ENCODE measurements around the gene CLPTM1.

CLPTM1 gene

GRCh38 chr19:45027371-45027770 is 72.2 kb downstream of the CLPTM1 start:
- no peak overlapping the region for H3K9ac ChIP-seq (ENCODE audit: low read depth, low read length)
- H3K4me3 ChIP-seq (ENCODE audit: low read depth, low read length): no peak overlapping the region
- no peaks in the 10 kb centered on the region for H3K9me3 ChIP-seq (ENCODE audit: control insufficient read depth, insufficient read depth, low read length)
- H3K4me1 ChIP-seq (ENCODE audit: control insufficient read depth, insufficient read depth, low read length): no peaks in the 10 kb centered on the region
- peaks cover 10% of the 10 kb centered on the region for H3K36me3 ChIP-seq (ENCODE audit: control insufficient read depth, insufficient read depth, low read length)
- no peaks in the 10 kb centered on the region for H3K27me3 ChIP-seq (ENCODE audit: control insufficient read depth, insufficient read depth, low read length)

- no peaks in the 10 kb centered on the region for H3K9me3 ChIP-seq (ENCODE audit: control insufficient read depth, insufficient read depth, low read length)
- no peaks in the 10 kb centered on the region for H3K27me3 ChIP-seq (ENCODE audit: control insufficient read depth, insufficient read depth, low read length)
- H3K9ac ChIP-seq (ENCODE audit: low read depth, low read length): no peak overlapping the region
- H3K36me3 ChIP-seq (ENCODE audit: control insufficient read depth, insufficient read depth, low read length): peaks cover 24% of the 10 kb centered on the region
- no peak overlapping the region for H3K4me3 ChIP-seq (ENCODE audit: low read depth, low read length)
- no peaks in the 10 kb centered on the region for H3K4me1 ChIP-seq (ENCODE audit: control insufficient read depth, insufficient read depth, low read length)
These were observed 75.6 kb downstream of the CLPTM1 start for GRCh38 chr19:45030825-45031224.

- Histone ChIP-seq H3K9ac (ENCODE audit: low read depth, low read length) (no peak overlapping the region), H3K36me3 (ENCODE audit: control insufficient read depth, insufficient read depth, low read length) (peaks cover 25% of the 10 kb centered on the region), H3K9me3 (ENCODE audit: control insufficient read depth, insufficient read depth, low read length) (no peaks in the 10 kb centered on the region), H3K27me3 (ENCODE audit: control insufficient read depth, insufficient read depth, low read length) (no peaks in the 10 kb centered on the region), H3K4me1 (ENCODE audit: control insufficient read depth, insufficient read depth, low read length) (no peaks in the 10 kb centered on the region), H3K4me3 (ENCODE audit: low read depth, low read length) (no peak overlapping the region)
These were observed 77.2 kb downstream of the CLPTM1 start for GRCh38 chr19:45032421-45032820.

- Histone ChIP-seq H3K27me3 (ENCODE audit: control insufficient read depth, insufficient read depth, low read length) (no peaks in the 10 kb centered on the region), H3K4me1 (ENCODE audit: control insufficient read depth, insufficient read depth, low read length) (peaks cover 6% of the 10 kb centered on the region), H3K4me3 (ENCODE audit: low read depth, low read length) (no peak overlapping the region), H3K36me3 (ENCODE audit: control insufficient read depth, insufficient read depth, low read length) (peaks cover 25% of the 10 kb centered on the region), H3K9ac (ENCODE audit: low read depth, low read length) (no peak overlapping the region), H3K9me3 (ENCODE audit: control insufficient read depth, insufficient read depth, low read length) (no peaks in the 10 kb centered on the region)
These were observed 80.6 kb downstream of the CLPTM1 start for GRCh38 chr19:45035755-45036154.

- Histone ChIP-seq H3K9me3 (ENCODE audit: control insufficient read depth, insufficient read depth, low read length) (no peaks in the 10 kb centered on the region), H3K9ac (ENCODE audit: low read depth, low read length) (no peak overlapping the region), H3K4me1 (ENCODE audit: control insufficient read depth, insufficient read depth, low read length) (peaks cover 6% of the 10 kb centered on the region), H3K36me3 (ENCODE audit: control insufficient read depth, insufficient read depth, low read length) (peaks cover 33% of the 10 kb centered on the region), H3K4me3 (ENCODE audit: low read depth, low read length) (no peak overlapping the region), H3K27me3 (ENCODE audit: control insufficient read depth, insufficient read depth, low read length) (no peaks in the 10 kb centered on the region)
These were observed 82.4 kb downstream of the CLPTM1 start for GRCh38 chr19:45037393-45038169.

- Histone ChIP-seq H3K9me3 (ENCODE audit: control insufficient read depth, insufficient read depth, low read length) (no peaks in the 10 kb centered on the region), H3K4me1 (ENCODE audit: control insufficient read depth, insufficient read depth, low read length) (peaks cover 6% of the 10 kb centered on the region), H3K4me3 (ENCODE audit: low read depth, low read length) (peak within 1 kb of the TSS; percentile 96), H3K36me3 (ENCODE audit: control insufficient read depth, insufficient read depth, low read length) (peaks cover 37% of the 10 kb centered on the region), H3K27me3 (ENCODE audit: control insufficient read depth, insufficient read depth, low read length) (no peaks in the 10 kb centered on the region), H3K9ac (ENCODE audit: low read depth, low read length) (peak within 1 kb of the TSS; percentile 73)
These were observed 84.0 kb downstream of the CLPTM1 start, which contains the start of gene CLASRP for GRCh38 chr19:45038931-45039893. CLASRP (plus strand) TSS chr19:45039045; CDS start chr19:45040213, 1,168 bp downstream.

GRCh38 chr19:45040059-45040771 is 85.0 kb downstream of the CLPTM1 start:
- no peak overlapping the region for H3K9ac ChIP-seq (ENCODE audit: low read depth, low read length)
- peaks cover 37% of the 10 kb centered on the region for H3K36me3 ChIP-seq (ENCODE audit: control insufficient read depth, insufficient read depth, low read length)
- no peaks in the 10 kb centered on the region for H3K9me3 ChIP-seq (ENCODE audit: control insufficient read depth, insufficient read depth, low read length)

GRCh38 chr19:45041125-45041524 is 85.9 kb downstream of the CLPTM1 start:
- H3K36me3 ChIP-seq (ENCODE audit: control insufficient read depth, insufficient read depth, low read length): peaks cover 37% of the 10 kb centered on the region

More at GRCh38 chr19:45040059-45040771, 85.0 kb downstream of the CLPTM1 start:
- peak overlapping the region; percentile 96 for H3K4me3 ChIP-seq (ENCODE audit: low read depth, low read length)
- peaks cover 6% of the 10 kb centered on the region for H3K4me1 ChIP-seq (ENCODE audit: control insufficient read depth, insufficient read depth, low read length)
- H3K27me3 ChIP-seq (ENCODE audit: control insufficient read depth, insufficient read depth, low read length): no peaks in the 10 kb centered on the region

More at GRCh38 chr19:45041125-45041524, 85.9 kb downstream of the CLPTM1 start:
- H3K4me1 ChIP-seq (ENCODE audit: control insufficient read depth, insufficient read depth, low read length): peaks cover 6% of the 10 kb centered on the region
- no peak overlapping the region for H3K9ac ChIP-seq (ENCODE audit: low read depth, low read length)
- H3K9me3 ChIP-seq (ENCODE audit: control insufficient read depth, insufficient read depth, low read length): no peaks in the 10 kb centered on the region
- no peaks in the 10 kb centered on the region for H3K27me3 ChIP-seq (ENCODE audit: control insufficient read depth, insufficient read depth, low read length)
- H3K4me3 ChIP-seq (ENCODE audit: low read depth, low read length): no peak overlapping the region

Measured in iPS-15b (cell line).